C4-2B (cell line): Measurements from ENCODE around the gene MAGEB17.

Experiments
- ZFX ChIP-seq: fragments of 450-650 bp; IDR thresholded peaks from 2 replicates; pipeline ENCODE4 v1.6.1; 2017
- TF ChIP-seq, protein P1 (sequence below): fragments of 450-650 bp; conservative IDR thresholded peaks from 2 replicates; pipeline ENCODE4 v1.5.1; 2017; ENCODE audit warnings: mild to moderate bottlenecking

DNA sequence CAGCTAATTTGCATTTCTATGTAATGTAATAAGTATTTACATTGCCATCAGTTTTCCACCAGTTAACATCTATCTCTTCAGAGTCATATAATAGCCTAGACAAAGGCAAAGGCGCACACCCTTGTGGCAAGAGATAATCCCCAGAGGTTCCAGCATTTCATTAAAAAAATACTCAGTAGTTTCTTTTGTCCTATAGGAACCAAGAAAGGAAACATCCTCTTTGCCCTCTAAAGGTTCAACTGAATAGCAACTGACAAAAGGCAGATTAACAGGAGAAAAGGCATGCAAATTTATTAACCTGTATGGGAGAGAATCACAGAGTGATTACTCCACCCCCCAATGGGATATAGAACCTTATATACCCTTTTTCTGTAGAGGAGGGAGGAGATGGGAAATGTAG is 48.4 kb downstream of the MAGEB17 start:
- TF ChIP-seq, protein P1, sequence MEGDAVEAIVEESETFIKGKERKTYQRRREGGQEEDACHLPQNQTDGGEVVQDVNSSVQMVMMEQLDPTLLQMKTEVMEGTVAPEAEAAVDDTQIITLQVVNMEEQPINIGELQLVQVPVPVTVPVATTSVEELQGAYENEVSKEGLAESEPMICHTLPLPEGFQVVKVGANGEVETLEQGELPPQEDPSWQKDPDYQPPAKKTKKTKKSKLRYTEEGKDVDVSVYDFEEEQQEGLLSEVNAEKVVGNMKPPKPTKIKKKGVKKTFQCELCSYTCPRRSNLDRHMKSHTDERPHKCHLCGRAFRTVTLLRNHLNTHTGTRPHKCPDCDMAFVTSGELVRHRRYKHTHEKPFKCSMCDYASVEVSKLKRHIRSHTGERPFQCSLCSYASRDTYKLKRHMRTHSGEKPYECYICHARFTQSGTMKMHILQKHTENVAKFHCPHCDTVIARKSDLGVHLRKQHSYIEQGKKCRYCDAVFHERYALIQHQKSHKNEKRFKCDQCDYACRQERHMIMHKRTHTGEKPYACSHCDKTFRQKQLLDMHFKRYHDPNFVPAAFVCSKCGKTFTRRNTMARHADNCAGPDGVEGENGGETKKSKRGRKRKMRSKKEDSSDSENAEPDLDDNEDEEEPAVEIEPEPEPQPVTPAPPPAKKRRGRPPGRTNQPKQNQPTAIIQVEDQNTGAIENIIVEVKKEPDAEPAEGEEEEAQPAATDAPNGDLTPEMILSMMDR, result no peak
- no peak for TF ChIP-seq ZFX
